ENCODE measurements around the gene DECR2.
"Not testable (repeated sequence)": the region's sequence is repeated elsewhere in the genome, so short reads cannot be mapped to it uniquely, and the experiment has no call there.

The DECR2 gene

DNA sequence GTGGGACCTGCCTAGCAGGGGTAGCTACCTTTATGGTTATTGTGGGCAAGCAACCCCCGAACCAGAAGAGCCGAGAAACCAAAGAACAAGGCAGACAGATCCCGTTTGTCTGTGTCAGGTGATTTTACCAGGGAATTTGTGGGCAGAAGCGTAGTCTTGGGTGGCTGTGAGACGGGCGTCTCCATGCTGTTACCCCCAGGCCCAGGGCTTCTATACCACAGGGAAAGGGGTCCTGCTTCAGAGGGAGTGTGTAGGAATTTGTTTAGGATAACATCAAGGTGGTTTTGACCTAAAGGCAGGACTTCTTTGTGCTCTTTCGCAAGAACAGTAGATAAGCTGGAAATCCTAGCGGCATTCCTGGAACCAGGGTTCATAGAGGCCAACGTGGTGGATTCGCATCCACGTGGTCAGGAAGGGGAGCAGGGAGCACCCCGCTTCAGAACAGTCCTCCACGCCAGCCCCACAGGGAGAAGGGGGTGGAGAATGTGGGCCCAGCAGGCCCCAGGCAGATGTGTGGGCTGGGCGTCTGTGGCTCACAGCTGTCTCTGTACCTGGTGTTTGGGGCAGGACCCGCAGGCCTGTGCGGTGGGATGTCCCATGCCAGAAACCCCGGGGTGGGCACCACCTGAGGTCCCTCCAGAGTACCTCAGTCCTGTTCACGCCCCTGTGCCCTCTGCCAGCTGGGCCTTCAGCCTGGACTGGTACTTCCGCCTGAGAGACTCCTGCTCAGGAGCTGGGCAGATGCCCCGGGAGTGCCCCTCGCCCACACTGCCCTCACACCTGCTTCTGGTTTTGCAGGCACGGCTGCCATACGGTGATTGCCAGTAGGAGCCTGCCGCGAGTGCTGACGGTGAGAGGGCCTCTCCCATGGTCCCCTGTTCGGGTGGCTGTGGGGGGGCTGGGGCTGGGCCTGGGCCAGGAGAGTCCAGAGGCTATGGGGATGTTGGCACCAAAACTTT is 4.1 kb downstream of the DECR2 start:
- DNase-seq: no peak

DNA sequence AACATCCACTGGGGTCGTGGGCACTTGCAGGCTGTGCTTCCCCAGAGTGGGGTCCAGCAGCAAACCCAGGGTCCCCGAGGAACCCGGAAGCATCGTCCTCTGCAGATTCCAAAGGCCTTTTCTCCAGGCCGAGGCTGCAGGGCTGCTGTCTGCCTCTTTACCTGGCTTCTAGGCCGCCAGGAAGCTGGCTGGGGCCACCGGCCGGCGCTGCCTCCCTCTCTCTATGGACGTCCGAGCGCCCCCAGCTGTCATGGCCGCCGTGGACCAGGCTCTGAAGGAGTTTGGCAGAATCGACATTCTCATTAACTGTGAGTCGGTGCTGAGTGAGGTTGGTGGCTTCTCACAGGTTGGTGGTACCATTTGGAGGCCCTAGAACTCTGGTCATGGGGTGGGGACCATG is 5.6 kb downstream of the DECR2 start:
- no peak for DNase-seq

DNA sequence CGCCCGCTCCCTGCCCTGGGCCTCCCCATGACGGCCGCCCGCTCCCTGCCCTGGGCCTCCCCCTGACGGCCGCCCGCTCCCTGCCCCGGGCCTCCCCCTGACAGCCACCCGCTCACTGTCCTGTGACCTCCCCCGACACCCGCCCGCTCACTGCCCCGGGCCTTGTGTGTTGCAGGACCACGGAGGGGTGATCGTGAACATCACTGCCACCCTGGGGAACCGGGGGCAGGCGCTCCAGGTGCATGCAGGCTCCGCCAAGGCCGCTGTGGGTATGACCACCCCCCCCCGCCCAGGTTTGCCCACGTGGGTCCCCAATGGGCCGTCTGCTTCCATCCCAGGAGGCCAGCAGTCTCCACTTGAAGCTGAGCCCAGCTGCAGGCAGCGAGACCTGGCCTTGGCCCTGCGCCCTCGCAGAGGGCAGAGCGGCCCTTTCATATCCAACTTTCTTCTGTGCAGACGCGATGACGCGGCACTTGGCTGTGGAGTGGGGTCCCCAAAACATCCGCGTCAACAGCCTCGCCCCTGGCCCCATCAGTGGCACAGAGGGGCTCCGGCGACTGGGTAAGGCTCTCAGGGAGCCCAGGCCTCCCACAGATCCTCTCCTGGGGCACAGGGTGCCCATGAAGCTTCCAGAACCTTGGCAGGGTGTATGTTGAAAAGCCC is 9.0 kb downstream of the DECR2 start:
- DNase-seq: no peak

DNA sequence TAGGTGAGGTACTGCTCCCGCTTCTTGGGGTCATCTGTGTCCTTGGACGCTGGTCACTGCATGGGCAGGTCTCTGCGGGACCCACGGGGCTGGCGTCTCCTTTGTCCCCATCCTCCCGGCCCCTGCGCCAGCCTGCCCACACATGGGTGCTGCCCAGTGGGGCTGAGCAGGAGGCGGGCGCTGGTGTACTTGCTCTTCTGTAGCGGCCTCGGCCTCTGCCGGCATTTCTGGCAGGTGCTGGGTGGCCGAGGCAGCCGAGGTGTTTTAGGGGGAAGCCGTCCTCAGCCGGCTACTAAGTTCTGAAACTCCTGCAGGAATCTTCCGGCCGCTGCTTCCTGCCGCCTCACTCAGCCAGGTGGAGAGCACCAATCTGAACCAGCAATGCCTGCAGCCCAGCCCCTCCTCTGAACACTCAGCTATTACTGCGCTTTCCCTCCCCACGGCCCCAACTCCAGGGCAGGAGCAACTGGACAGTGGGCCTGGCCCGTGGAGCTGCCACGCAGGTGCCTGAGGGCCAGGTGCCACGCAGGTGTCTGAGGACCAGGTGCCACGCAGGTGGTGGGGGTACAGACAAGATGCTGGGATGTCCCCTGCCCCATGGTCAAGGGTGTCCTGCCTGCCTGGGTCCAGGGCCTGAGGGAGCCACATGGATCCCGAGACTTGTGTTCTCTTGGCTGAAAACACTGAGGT is 10.0 kb downstream of the DECR2 start:
- DNase-seq: no peak

DNA sequence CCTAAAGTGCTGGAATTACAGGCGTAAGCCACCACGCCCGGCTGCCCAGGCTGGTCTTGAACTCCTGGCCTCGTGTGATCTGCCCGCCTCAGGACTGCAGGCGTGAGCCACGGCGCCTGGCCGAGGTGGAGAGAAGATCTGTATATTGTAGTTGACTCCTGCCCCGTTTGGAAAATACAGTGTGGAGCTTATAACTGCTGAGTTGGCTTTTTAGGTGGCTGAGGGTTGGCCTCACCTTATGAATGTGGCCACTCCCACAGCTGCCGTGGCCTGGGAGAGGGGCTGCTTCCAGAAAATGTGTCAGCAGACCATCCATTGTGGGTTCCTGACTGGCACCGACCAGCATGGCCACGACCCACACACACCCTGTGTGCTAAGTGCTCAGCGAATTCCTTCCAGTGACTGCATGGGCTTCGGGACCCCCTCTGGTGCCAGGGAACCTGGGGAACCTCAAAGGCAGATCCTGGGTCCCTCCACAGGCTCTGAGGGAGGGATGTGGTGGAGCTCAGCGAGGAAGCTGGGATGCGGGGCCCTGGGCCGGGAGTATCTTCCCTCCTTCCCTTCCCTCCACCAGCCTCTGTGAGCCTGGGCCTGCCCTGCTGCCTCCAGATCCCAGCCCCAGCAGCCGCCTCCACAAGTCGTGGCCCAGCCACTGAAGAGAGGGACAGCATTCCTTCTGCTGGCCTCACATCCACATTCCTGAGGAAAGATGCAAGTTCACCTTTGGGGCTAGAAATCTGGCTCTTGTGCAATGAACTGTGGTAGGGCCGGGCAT is 12.9 kb downstream of the DECR2 start:
- no peak for DNase-seq

DNA sequence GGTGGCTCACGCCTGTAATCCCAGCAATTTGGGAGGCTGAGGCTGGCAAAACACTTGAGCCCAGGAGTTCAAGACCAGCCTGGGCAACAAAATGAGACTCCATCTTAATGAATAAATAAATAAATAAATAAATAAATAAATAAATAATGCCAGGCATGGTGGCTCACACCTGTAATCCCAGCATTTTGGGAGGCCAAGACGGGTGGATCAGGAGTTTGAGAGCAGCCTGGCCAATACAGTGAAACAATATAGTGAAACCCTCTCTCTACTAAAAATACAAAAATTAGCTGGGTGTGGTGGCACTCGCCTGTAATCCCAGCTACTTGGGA is 13.4 kb downstream of the DECR2 start:
- DNase-seq: not testable (repeated sequence)

DNA sequence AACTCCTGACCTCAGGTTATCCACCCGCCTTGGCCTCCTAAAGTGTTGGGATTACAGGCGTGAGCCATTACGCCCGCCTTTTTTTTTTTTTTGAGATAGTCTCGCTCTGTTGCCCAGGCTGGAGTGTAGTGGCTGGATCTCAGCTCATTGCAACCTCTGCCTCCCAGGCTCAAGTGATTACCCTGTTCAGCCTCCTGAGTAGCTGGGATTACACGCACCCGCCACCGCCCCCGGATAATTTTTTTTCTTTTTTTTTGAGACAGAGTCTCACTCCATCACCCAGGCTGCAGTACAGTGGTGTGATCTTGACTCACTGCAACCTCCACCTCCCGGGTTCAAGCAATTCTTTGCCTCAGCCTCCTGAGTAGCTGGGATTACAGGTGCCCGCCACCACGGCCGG is 20.5 kb downstream of the DECR2 start:
- not testable (repeated sequence) for DNase-seq

DNA sequence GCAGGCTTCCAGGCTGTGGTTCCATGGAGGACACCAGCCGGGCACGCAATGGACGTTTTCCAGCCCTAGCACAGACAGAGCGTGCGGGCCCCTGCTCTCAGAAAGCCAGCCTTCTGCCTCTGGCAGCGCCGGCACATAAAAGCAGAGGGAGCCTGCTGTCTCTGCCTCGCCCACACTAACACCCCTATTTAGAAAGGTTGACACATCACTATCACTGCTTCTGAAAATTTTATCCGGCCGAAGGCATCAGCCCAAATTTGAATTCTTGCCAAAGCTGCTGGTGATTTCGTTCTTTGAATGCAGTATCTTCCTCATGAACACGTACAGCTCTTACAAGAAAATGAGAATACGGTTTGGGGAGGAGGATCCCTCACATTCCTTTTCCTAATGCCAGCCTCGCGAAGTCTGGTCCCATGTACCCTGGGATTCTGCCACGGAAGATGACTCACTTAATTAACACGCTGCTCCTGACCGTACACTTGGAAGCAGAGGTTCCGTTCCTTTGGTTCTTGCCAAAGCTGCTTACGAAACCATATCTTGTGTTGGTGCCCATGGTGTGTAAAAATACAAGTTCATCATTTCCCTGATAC is 22.4 kb downstream of the DECR2 start:
- DNase-seq: no peak

DNA sequence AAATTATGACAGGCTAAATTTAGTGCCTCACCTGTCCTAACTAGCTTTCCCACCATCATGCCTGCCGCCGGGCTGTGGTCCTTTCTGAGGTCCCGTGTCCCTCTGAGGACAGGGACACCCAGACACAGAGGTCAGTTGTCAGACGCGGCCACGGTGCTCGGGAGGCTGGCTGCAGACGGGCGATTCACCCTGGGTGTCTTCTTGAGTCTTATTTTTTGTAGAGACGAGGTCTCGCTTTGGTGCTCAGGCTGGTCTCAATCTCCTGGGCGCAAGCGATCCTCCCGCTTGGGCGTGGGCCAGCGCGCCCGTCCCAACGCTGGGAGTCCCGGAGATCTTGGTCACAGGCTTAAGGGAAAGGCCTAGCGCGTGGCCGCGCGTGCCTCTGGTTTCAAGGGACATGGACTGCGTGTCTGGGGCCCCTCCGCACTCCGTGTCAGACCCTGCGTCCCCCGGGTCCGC is 23.0 kb downstream of the DECR2 start:
- DNase-seq: no peak

DNA sequence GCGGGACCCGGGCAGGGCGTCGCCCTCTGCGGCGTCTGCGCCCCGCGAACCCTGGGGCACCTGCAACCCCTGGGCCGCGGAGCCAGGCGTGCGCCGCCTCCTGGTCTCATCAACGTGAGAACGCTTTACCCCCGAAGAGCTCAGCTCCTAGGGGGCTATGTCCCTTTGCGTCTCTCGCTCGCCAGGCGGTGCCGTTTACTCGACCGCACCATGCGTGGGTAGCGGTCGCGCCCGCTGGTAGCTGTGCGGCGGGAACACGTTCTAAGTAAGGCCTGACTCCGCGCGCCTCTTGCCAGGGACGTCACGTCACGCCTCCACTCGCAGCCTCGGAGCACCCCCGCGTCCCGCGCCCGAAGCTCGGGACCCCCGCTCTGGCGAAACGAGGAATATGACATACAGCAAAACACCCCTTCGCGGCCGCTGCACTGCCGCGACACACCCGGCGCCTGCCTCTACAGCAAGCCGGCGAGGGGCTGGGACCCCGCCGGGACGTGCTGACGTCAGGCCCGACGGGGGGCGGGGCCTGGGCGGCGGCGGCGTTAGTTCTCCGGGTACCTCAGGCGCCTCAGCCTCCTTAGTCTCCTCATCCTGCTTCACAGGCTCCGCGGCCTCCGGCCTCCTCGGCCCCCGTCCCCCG is 23.5 kb downstream of the DECR2 start, which contains the start of gene RAB11FIP3:
Gene RAB11FIP3 (plus strand): TSS at position 568 of the 637 bp plus-strand sequence. CDS start 358 bp downstream, outside the sequence.
- peak; percentile 95 for DNase-seq

DNA sequence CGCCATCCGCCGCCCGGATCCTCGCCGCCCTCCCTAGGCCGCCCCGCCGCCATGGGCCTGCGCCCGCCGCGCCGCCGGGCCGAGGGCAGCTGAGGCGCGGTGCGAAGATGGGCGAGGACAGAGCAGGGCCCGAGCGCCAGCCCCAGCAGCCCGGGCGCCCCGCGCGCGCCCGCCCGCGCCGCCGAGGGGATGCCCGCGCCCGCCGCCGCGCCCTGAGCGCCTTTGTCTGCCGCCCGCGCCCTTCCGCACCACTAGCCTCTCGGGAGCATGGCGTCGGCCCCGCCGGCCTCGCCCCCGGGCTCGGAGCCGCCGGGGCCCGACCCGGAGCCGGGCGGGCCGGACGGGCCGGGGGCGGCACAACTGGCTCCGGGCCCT is 24.0 kb downstream of the DECR2 start:
- DNase-seq: no peak

DNA sequence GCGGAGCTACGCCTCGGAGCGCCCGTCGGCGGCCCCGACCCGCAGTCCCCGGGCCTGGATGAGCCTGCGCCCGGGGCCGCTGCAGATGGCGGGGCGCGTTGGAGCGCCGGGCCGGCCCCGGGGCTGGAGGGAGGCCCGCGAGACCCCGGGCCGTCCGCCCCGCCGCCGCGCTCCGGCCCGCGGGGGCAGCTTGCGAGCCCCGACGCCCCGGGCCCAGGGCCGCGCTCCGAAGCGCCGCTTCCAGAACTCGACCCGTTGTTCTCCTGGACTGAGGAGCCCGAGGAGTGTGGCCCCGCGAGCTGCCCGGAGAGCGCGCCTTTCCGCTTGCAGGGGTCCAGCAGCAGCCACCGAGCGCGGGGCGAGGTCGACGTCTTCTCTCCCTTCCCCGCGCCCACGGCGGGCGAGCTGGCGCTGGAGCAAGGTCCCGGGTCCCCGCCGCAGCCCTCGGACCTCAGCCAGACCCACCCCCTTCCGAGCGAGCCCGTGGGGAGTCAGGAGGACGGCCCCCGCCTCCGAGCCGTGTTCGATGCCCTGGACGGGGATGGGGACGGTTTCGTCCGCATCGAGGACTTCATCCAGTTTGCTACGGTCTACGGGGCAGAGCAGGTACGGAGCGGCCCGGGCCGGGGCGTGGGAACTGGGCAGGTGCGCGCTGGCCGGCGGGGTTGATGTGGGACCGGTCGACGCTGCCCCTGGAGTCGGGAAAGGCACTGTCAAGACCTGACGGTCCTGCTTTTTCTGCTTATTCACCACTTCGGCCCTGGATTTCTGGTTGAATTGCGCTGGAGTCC is 24.6 kb downstream of the DECR2 start:
- peak; percentile 69 for DNase-seq

DNA sequence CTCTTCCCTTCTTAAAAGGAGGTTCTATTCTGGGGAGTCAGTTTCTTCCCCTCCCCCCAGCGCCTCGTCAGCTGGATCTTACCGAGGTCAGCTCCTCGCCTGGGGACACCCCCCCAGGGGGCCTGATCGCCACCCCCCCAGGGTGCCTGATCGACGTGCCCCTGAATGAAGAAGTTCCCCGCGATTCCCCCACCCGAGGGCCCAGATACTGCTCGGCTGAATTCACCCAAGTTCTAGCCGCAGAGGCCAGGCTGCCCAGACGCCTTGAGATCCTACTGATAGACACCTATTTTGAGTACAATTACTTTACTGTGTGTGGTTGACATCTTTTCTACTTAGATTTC is 25.2 kb downstream of the DECR2 start:
- peak; percentile 50 for DNase-seq

DNA sequence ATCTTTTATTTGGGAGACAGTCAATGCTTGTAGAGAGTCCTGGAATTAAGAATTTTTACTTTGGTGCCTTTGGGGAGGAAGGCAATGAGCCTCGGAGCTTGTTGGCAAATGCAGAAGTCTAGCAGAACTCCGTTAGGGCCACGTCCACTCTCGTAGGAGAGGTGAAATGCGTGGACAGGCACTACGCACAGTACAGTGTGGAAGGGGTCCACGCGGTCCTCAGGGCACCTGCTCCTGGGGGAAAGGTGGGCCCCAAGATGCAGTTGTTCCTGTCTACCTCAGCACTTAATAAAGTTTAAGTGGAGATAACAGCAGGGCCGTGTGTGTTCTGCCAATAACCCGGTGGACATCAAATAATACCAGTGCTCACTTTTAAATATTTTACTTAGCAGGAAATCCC is 25.6 kb downstream of the DECR2 start:
- no peak for DNase-seq

DNA sequence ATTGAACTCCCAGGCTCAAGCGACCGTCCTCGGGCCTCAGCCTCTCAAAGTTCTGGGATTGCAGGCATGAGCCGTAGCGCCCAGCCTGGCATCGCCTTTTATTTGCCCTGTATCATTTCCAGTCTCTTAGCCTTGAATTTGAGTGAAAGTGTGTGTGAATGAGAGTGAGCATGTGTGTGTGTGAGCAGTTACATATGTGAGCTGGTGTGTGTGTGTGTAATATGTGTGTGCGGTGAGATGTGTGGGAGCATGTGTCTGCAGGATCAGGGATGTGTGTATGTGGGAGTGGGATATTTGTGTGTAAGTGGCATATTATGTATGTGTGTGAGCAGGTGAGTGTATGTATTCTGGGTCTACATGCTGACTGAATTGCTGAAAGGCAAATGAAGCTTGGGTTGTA is 29.2 kb downstream of the DECR2 start:
- no peak for DNase-seq

DNA sequence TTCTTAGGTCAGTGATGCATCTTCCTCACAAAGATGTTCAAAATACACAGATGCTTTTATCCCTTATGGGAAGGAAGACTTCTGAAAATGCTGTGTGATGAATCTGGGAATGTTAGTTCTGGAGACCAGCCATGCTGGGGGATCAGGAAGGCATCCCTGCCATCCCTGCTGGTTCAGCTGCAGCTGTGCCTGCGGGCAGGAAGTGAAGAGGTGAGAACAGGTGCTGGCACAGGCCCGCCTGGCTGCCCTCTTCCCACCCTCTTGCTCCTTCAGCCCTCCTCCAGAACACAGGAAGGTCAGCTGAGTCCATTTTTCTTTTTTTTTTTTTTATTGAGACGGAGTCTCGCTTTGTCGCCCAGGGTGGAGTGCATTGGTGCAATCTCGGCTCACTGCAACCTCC is 38.9 kb downstream of the DECR2 start:
- DNase-seq: no peak

DNA sequence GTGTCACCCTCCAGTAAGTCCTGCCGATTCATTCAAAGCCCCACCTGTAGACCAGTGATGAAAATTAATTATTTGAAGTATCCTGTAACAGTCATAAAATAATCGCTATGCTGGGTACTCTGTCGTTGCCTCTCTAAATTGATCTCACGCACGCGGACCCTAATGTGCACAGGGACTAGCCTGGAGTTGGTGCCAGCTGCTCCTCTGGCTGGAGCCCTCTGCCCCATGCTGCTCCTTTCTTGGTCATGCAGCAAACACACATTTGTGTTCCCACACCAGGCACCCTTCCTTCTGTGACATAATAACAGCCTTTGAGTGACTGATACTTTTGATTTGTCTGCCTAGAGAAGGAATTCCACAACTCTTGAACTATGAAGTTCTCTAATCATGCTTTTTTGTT is 39.8 kb downstream of the DECR2 start:
- DNase-seq: no peak

DNA sequence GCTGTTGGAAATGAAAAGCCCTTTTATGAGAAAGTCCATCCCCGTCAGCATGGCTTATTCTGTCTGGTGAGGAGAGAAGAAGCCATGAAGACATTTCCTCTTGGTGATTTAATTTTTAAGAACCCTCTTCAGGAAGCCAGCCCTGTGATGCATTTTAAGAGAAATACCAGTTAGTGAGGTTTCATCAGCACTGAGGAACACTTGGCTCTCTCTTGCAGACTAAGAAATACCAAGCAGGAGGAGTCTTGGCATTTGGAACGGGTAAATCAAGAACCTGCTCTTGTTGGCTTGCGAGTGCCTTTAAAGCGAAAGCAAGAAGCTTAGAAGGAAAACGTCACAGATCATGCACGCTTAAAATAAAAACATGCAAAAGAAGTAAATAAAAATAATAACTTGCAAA is 41.3 kb downstream of the DECR2 start:
- no peak for DNase-seq

DNA sequence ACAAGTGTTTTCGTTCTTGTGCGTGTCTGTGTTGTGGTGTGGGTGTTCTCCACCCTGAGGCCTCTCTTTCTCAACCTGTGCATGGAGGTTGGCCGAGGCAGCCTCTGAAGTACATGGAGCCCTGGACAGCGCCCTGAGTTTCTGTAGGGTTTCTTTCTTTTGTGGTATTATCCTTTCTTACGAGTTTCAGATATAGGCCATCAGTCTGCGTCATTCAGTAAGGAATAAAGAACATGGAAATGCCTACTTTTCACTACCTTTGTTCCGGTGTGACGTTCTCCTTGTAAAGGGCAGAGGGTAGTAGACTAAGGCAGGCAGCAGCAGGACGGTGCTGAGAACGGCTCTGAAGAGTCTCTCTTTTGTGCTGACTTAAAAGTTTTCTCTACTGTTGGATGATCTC is 42.3 kb downstream of the DECR2 start:
- DNase-seq: no peak

DNA sequence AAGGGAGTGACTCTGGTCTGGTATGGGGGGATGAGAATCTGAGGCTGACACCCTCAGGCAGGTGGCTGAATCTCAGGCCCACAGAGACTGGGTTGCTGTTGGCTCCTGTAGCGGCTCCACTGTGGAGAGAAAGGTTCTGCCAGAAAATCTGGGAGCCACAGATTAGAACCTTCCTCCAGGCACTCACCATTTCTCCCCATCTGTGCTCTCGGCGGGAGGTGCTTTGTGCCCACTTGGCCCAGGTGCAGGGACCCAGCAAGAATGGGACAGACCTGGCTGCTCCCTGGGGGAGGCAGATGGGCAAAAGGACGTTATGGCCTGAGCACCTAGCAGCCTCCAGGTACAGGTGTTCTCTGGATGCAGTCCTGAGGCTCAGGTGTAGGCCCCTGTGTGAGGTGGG is 43.9 kb downstream of the DECR2 start:
- no peak for DNase-seq

DNA sequence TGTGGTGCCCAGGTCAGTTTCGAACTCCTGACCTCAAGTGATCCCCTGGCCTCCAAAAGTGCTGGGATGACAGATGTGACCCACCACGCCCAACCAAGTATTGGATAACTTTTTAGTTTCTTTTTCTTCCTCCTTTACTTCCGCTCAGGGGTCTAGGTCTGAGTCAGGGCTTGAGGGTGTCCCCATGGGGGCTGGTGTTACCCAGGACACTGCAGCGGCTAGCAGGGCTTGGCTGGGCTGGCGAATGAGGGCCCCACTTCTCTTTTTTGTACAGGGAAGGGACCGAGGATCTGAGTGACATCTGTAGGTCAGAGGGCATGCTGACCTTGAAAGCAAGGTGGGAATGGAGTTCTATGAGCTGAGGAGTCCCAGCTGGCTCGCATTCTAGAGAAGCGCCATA is 48.7 kb downstream of the DECR2 start:
- no peak for DNase-seq
